ENCODE data around the gene RNLS.

GRCh38 chr10:88237896-88238614, 345.1 kb downstream of the RNLS start:
- no peak for TF ChIP-seq CTCF (IDR thresholded peaks at IDR 0.05)
- TF ChIP-seq POLR2A (IDR thresholded peaks at IDR 0.05), result no peak

Measured in testis (tissue), 2 donors.